GM20000 (cell line): ENCODE data around the gene ATP5F1A.

ENCODE experiments used
- DNase-seq: peaks from one replicate; pipeline ENCODE4 v3.0.0; 2012; ENCODE audit warnings: low spot score
- TF ChIP-seq, protein P1 (sequence below): IDR thresholded peaks from 2 replicates; pipeline ENCODE4 v1.5.1; 2012; ENCODE audit warnings: mild to moderate bottlenecking, control low read depth; ENCODE audit errors: extremely low read depth, missing control alignments

Gene ATP5F1A

GRCh38 chr18:46113751-46114150 is 15.7 kb upstream of the ATP5F1A start:
- DNase-seq = no peak
- TF ChIP-seq, protein P1, sequence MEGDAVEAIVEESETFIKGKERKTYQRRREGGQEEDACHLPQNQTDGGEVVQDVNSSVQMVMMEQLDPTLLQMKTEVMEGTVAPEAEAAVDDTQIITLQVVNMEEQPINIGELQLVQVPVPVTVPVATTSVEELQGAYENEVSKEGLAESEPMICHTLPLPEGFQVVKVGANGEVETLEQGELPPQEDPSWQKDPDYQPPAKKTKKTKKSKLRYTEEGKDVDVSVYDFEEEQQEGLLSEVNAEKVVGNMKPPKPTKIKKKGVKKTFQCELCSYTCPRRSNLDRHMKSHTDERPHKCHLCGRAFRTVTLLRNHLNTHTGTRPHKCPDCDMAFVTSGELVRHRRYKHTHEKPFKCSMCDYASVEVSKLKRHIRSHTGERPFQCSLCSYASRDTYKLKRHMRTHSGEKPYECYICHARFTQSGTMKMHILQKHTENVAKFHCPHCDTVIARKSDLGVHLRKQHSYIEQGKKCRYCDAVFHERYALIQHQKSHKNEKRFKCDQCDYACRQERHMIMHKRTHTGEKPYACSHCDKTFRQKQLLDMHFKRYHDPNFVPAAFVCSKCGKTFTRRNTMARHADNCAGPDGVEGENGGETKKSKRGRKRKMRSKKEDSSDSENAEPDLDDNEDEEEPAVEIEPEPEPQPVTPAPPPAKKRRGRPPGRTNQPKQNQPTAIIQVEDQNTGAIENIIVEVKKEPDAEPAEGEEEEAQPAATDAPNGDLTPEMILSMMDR = no peak

DNA sequence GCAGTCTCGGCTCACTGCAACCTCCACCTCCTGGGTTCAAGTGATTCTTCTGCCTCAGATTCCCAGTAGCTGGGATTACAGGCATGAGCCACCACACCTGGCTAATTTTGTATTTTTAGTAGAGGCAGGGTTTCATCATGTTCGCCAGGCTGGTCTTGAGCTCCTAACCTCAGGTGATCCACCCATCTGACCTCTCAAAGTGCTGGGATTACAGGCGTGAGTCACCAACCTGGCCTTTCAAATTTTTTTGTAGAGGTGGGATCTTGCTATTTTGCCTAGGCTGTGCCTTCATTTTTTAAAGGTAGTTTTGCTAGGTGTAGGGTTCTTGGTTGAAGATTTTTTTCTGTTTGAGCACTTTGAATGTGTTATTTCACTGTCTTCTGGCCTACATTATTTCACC is 12.3 kb upstream of the ATP5F1A start:
- no peak for DNase-seq
- TF ChIP-seq, protein P1 = no peak

DNA sequence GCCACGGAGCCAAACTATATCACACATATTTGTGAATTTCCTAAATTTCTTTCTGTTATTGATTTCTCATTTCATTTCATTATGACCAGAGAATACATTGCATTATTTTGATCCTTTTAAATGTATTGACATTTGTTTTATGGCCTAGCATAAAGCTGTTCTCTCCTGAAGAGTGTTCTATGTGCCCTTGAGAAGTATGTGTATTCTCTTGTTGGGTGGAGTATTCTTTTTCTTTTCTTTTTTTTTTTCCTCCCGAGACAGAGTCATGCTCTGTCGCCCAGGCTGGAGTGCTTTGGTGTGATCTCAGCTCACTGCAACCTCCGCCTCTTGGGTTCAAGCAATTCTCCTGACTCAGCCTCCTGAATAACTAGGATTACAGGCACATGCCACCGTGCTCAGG is 11.3 kb upstream of the ATP5F1A start:
- DNase-seq = no peak
- TF ChIP-seq, protein P1 = no peak

GRCh38 chr18:46104128-46104911 is 6.2 kb upstream of the ATP5F1A start, which contains the start of gene HAUS1:
TSS of gene HAUS1 (plus strand) at chr18:46104385. CDS start at chr18:46104412, 27 bp downstream.
- peak; percentile 81 for DNase-seq
- TF ChIP-seq, protein P1 = no peak

DNA sequence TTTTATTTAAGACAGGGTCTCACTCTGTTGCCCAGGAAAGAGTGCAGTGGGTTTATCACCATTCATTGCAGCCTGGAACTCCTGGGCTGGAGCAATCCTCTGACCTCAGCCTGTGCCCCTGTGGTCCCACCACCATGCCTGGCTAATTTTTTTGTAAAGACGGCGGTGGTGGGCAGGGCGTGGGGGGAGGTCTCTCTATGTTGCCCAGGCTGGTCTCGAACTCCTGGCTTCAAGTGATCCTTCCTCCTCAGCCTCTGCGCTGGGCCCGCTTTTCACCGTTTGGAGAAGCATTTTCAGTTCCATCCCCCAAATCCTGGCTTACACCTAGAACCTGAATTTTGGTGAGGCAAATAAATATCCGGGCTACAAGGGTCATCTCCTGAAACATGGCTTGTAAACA is 1.4 kb upstream of the ATP5F1A start:
- TF ChIP-seq, protein P1 = no peak
- no peak for DNase-seq

- peak; percentile 7 for DNase-seq
- TF ChIP-seq, protein P1 = no peak
Observed at GRCh38 chr18:46098616-46098933, 479 bp upstream of the ATP5F1A start.

DNA sequence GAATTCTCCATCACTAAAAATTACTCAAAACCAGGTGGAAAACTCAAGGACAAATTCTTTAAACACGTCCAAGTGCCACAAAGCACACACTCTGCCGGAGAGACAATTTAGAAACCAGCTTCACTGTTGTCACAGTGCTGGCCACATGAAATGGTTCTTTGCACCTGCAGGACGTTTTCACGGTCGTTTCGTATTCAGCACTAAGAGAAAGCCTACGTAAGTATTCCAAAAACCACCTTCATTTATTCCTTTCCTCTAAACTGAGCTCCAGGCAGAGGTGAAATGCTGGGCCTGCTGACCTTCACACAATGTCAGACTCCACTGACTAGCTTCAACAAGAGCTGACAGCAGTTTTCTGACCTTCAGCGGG is 680 bp downstream of the ATP5F1A start:
- DNase-seq = peak; percentile 11

More for the DNA sequence above, 680 bp downstream of the ATP5F1A start:
- TF ChIP-seq, protein P1 = no peak
